Activated CD4-positive, CD25-positive, alpha-beta regulatory T cell treated with anti-CD3 and anti-CD28 coated beads, Interleukin-2, amount 50 U/mL, for 16 hours (primary cell): ENCODE results near the gene PRR36.

Experiments
- DNase-seq: peaks from one replicate; pipeline ENCODE4 v3.0.0-alpha.2; 2020; ENCODE audit warnings: low read depth, low spot score

PRR36 gene

GRCh38 chr19:7872306-7873204, 1.6 kb downstream of the PRR36 start:
- DNase-seq: no peak

- peak; percentile 55 for DNase-seq
Measured at GRCh38 chr19:7871437-7872305, 2.5 kb downstream of the PRR36 start.

GRCh38 chr19:7870571-7871436, 3.4 kb downstream of the PRR36 start:
- no peak for DNase-seq

- DNase-seq: no peak
Measured at GRCh38 chr19:7869910-7870511, 4.2 kb downstream of the PRR36 start.

- peak; percentile 66 for DNase-seq
Measured at GRCh38 chr19:7869453-7869909, 4.7 kb downstream of the PRR36 start.

- DNase-seq: peak; percentile 53
Measured at GRCh38 chr19:7868671-7869452, 5.3 kb downstream of the PRR36 start.

GRCh38 chr19:7868326-7868670, 5.9 kb downstream of the PRR36 start:
- no peak for DNase-seq

- no peak for DNase-seq
Measured at GRCh38 chr19:7867092-7867844, 6.9 kb downstream of the PRR36 start.

- no peak for DNase-seq
Measured at GRCh38 chr19:7866399-7867091, 7.6 kb downstream of the PRR36 start.

- no peak for DNase-seq
Measured at GRCh38 chr19:7865262-7865911, 8.8 kb downstream of the PRR36 start.

- no peak for DNase-seq
Measured at GRCh38 chr19:7864690-7865074, 9.5 kb downstream of the PRR36 start.

- DNase-seq: no peak
Measured at GRCh38 chr19:7863971-7864689, 10.1 kb downstream of the PRR36 start.

- no peak for DNase-seq
Measured at GRCh38 chr19:7863157-7863970, 10.8 kb downstream of the PRR36 start.

GRCh38 chr19:7862413-7862951, 11.7 kb downstream of the PRR36 start:
- DNase-seq: peak; percentile 24

- no peak for DNase-seq
Measured at GRCh38 chr19:7861619-7862412, 12.4 kb downstream of the PRR36 start.
